HL-60 (cell line): ENCODE measurements around the gene BHLHE41.

ENCODE experiments used
- CTCF ChIP-seq: IDR thresholded peaks from one replicate; pipeline ENCODE4 v1.5.1; 2011; ENCODE audit warnings: low read length, control low read depth, inconsistent platforms; ENCODE audit not compliant: insufficient read depth
- GABPA ChIP-seq: IDR thresholded peaks from 2 replicates; pipeline ENCODE4 v1.6.1; 2012; ENCODE audit warnings: low read depth
- POLR2AphosphoS5 ChIP-seq: IDR thresholded peaks from 2 replicates; pipeline ENCODE4 v1.6.1; 2012; ENCODE audit warnings: low read depth
- REST ChIP-seq: IDR thresholded peaks from 2 replicates; pipeline ENCODE4 v1.6.1; 2012; ENCODE audit warnings: low read depth; ENCODE audit not compliant: insufficient replicate concordance
- SPI1 ChIP-seq: IDR thresholded peaks from 2 replicates; pipeline ENCODE4 v1.6.1; 2012; ENCODE audit warnings: low read depth, mild to moderate bottlenecking, borderline replicate concordance

DNA sequence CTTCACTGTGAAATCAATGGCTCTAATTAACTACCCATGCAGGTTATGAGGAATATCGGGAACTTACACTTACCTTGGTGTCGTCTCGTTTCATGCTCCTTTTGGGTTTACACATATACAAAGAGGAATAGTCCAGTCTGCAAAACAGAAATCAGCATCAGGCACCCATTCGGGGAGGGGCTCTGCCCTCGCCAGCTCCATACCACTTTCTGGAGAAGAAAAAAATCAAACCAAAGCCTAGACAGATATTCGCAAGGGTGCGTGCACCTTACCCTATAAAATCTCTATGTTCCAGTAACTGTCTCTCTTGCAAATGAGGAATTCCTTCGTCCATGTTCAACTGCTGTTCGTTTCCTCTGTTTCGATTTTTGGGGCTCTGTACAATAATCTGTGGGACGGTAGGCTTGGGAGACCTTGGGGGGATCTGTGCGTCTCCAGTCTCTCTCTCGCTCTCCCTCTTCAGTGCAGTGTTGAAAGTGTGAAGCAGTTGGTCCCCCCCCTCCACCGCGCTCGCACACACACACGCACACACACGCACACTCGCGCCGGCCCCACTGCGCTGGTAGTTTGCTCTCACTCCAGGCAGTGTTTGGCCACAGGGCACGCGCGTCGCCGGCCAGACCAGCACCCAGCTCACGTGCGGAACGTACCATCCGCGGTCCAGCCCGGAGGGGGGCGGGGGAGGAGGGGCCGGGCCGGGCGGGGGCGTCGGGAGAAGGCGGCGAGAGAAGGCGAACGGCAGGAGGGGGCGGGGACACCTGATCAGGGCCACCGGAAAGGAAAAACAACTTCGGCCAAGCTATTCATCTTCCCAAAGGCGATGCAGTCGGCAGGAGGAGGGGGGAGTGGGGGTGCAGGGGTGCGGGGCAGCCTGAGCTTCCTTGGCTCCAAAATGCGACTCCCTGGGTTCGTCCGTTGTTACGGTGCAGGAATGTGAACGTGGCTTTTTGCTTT, at the start of gene BHLHE41:
- TF ChIP-seq CTCF = no peak
- TF ChIP-seq POLR2AphosphoS5 = no peak
- TF ChIP-seq GABPA = no peak
- TF ChIP-seq REST = no peak
- TF ChIP-seq SPI1 = no peak
